Hematopoietic multipotent progenitor cell (in vitro differentiated cells): Measurements from ENCODE around the gene SLC5A3. TPM values are rescaled to one million over a fixed set of nuclear protein-coding genes. Genes with fewer than 3 reads are reported as not detected.

Experiments used
- DNase-seq, 3 donors: peaks; one replicate each; pipeline ENCODE4 v3.0.0-alpha.2; 2011 to 2015; ENCODE audit warnings: low read depth in 2 of 3, low spot score in 2 of 3
- total RNA-seq: library from RNA; depleted of rRNA; stranded (reverse); fragments of >200 nt; gene quantifications from one replicate; pipeline ENCODE4 v1.2.3, GENCODE V29; 2012

Gene SLC5A3
- total RNA-seq, 1 donor: 10.5 TPM

GRCh38 chr21:34094949-34095348 is 21.6 kb downstream of the SLC5A3 start:
- no peak for DNase-seq

- DNase-seq: no peak
These were observed 24.1 kb downstream of the SLC5A3 start for GRCh38 chr21:34097442-34097841.

- DNase-seq: no peak
These were observed 27.0 kb downstream of the SLC5A3 start for GRCh38 chr21:34100337-34100736.

GRCh38 chr21:34100790-34101189 is 27.4 kb downstream of the SLC5A3 start:
- DNase-seq: no peak

GRCh38 chr21:34105947-34106541 is 32.7 kb downstream of the SLC5A3 start:
- DNase-seq: no peak

GRCh38 chr21:34107606-34108005 is 34.2 kb downstream of the SLC5A3 start:
- DNase-seq: no peak

- DNase-seq: no peak
These were observed 35.7 kb downstream of the SLC5A3 start for GRCh38 chr21:34109075-34109474.

- DNase-seq: no peak
These were observed 37.3 kb downstream of the SLC5A3 start for GRCh38 chr21:34110594-34111202.

GRCh38 chr21:34112316-34113033 is 39.1 kb downstream of the SLC5A3 start:
- no peak for DNase-seq

GRCh38 chr21:34113842-34114241 is 40.5 kb downstream of the SLC5A3 start:
- DNase-seq: no peak

- DNase-seq: no peak
These were observed 41.8 kb downstream of the SLC5A3 start for GRCh38 chr21:34115160-34115559.

- no peak for DNase-seq
These were observed 43.2 kb downstream of the SLC5A3 start for GRCh38 chr21:34116569-34116968.

- no peak for DNase-seq
These were observed 47.5 kb downstream of the SLC5A3 start for GRCh38 chr21:34120867-34121266.

GRCh38 chr21:34122047-34122446 is 48.7 kb downstream of the SLC5A3 start:
- no peak for DNase-seq

Other genes starting within 250 kb of the SLC5A3 start
- 96.4 TPM for gene ATP5PO, start 157.8 kb upstream of the SLC5A3 start, total RNA-seq
- gene MRPS6, start within 50 bp of the SLC5A3 start, total RNA-seq: 10.8 TPM